ENCODE data around the gene AUTS2.

Gene AUTS2

GRCh38 chr7:70419526-70420380, 821.5 kb downstream of the AUTS2 start:
- Histone ChIP-seq H3K36me3 (no peaks in the 10 kb centered on the region), H3K4me3 (ENCODE audit: low read depth, low read length) (no peak overlapping the region), H3K9me3 (ENCODE audit: severe bottlenecking) (no peaks in the 10 kb centered on the region), H3K27ac (no peak overlapping the region), H3K27me3 (ENCODE audit: insufficient read depth, low read depth, severe bottlenecking) (no peaks in the 10 kb centered on the region)
- TF ChIP-seq CTCF (IDR thresholded peaks at IDR 0.05; ENCODE audit: low read depth, low read length) = no peak
- no peak for DNase-seq

DNA sequence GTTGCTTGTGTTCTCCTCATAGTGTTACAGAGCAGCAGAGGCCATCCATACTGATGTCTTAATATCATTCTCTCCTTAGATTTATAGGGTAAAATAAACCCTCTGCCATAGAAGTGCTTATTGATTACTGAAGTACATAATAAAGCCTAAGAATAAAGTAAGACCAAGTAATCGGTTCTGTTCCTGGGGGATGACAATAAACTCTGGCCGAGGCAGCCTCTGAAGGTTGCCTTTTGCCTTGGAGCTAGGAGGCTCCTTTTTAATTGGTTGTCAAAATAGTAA, 822.0 kb downstream of the AUTS2 start:
- Histone ChIP-seq H3K27me3 (ENCODE audit: insufficient read depth, low read depth, severe bottlenecking) (no peaks in the 10 kb centered on the region), H3K36me3 (no peaks in the 10 kb centered on the region), H3K27ac (no peak overlapping the region), H3K9me3 (ENCODE audit: severe bottlenecking) (no peaks in the 10 kb centered on the region), H3K4me3 (ENCODE audit: low read depth, low read length) (no peak overlapping the region)
- DNase-seq = no peak
- TF ChIP-seq CTCF (IDR thresholded peaks at IDR 0.05; ENCODE audit: low read depth, low read length) = no peak

DNA sequence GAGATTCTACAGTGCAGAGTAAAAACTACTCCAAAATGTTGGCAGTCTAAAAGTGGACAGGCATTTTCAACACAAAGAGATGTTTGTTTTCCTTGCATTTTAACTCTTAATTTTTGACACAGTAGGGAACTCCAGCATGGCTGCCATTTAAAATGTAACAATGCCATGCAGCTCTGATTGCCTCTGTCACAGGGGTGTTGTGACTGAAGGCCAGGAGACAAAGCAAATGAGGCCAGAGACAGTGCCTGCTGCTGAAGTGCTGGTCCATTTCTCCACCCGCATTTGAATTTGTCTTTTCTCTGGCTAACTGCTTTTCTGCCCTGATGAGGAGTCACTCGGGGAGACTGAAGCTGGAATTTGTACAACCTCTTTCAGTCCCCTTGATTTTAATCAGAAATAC, 823.0 kb downstream of the AUTS2 start:
- no peaks in the 10 kb centered on the region for H3K27me3 ChIP-seq (ENCODE audit: insufficient read depth, low read depth, severe bottlenecking)
- H3K4me3 ChIP-seq (ENCODE audit: low read depth, low read length) = no peak overlapping the region

GRCh38 chr7:70426249-70426880, 828.1 kb downstream of the AUTS2 start:
- no peak for DNase-seq
- Histone ChIP-seq H3K4me3 (ENCODE audit: low read depth, low read length) (no peak overlapping the region), H3K36me3 (no peaks in the 10 kb centered on the region), H3K9me3 (ENCODE audit: severe bottlenecking) (no peaks in the 10 kb centered on the region), H3K27ac (no peak overlapping the region), H3K27me3 (ENCODE audit: insufficient read depth, low read depth, severe bottlenecking) (no peaks in the 10 kb centered on the region)
- TF ChIP-seq CTCF (IDR thresholded peaks at IDR 0.05; ENCODE audit: low read depth, low read length) = no peak

More for the DNA sequence above, 823.0 kb downstream of the AUTS2 start:
- TF ChIP-seq CTCF (IDR thresholded peaks at IDR 0.05; ENCODE audit: low read depth, low read length) = no peak
- no peaks in the 10 kb centered on the region for H3K9me3 ChIP-seq (ENCODE audit: severe bottlenecking)
- H3K27ac ChIP-seq = no peak overlapping the region
- H3K36me3 ChIP-seq = no peaks in the 10 kb centered on the region
- no peak for DNase-seq

GRCh38 chr7:70432567-70433001, 834.3 kb downstream of the AUTS2 start:
- no peak for TF ChIP-seq CTCF (IDR thresholded peaks at IDR 0.05; ENCODE audit: low read depth, low read length)
- H3K27ac ChIP-seq = no peak overlapping the region
- peak; percentile 26 for DNase-seq
- no peaks in the 10 kb centered on the region for H3K36me3 ChIP-seq
- H3K9me3 ChIP-seq (ENCODE audit: severe bottlenecking) = no peaks in the 10 kb centered on the region
- H3K27me3 ChIP-seq (ENCODE audit: insufficient read depth, low read depth, severe bottlenecking) = no peaks in the 10 kb centered on the region
- no peak overlapping the region for H3K4me3 ChIP-seq (ENCODE audit: low read depth, low read length)
